H9 (cell line): ENCODE data around the gene YLPM1. TPM values are rescaled to one million over a fixed set of nuclear protein-coding genes. Genes with fewer than 3 reads are reported as not detected.
A peak's percentile ranks its signal among the peaks of the same experiment; 100 is the strongest.

Source experiments
- DNase-seq: peaks from one replicate; pipeline ENCODE4 v3.0.0-alpha.2; 2017
- H2AFZ ChIP-seq: one replicate; pipeline ENCODE4 v1.6.1; 2013; ENCODE audit warnings: mild to moderate bottlenecking, low read length, control low read depth, moderate library complexity
- H2AK5ac ChIP-seq: 2 replicates; pipeline ENCODE4 v1.6.1; 2013; ENCODE audit warnings: low read length, control low read depth, mixed read lengths; ENCODE audit not compliant: insufficient read length
- H2BK120ac ChIP-seq: one replicate; pipeline ENCODE4 v1.6.1; 2013; ENCODE audit warnings: low read depth, mild to moderate bottlenecking, low read length, control low read depth, inconsistent platforms; ENCODE audit not compliant: poor library complexity, severe bottlenecking
- H2BK12ac ChIP-seq: 2 replicates; pipeline ENCODE4 v1.6.1; 2013; ENCODE audit warnings: low read length, control low read depth, mixed read lengths, low read depth; ENCODE audit not compliant: insufficient read length
- H2BK15ac ChIP-seq: 2 replicates; pipeline ENCODE4 v1.6.1; 2013; ENCODE audit warnings: low read depth, low read length, control low read depth
- H2BK20ac ChIP-seq: one replicate; pipeline ENCODE4 v1.6.1; 2013; ENCODE audit warnings: low read depth, mild to moderate bottlenecking, low read length, control low read depth, inconsistent platforms; ENCODE audit not compliant: poor library complexity, severe bottlenecking
- H2BK5ac ChIP-seq: 2 replicates; pipeline ENCODE4 v1.6.1; 2013; ENCODE audit warnings: low read length, control low read depth, mixed read lengths; ENCODE audit not compliant: insufficient read length
- H3K14ac ChIP-seq: 2 replicates; pipeline ENCODE4 v1.6.1; 2013; ENCODE audit warnings: low read length, control low read depth; ENCODE audit not compliant: insufficient read depth
- H3K18ac ChIP-seq: 2 replicates; pipeline ENCODE4 v1.6.1; 2013; ENCODE audit warnings: low read depth, mild to moderate bottlenecking, mixed read lengths, low read length, control low read depth; ENCODE audit not compliant: insufficient read length
- H3K23ac ChIP-seq: 2 replicates; pipeline ENCODE4 v1.6.1; 2013; ENCODE audit warnings: low read length, control low read depth, mixed read lengths, low read depth; ENCODE audit not compliant: insufficient read length
- H3K23me2 ChIP-seq: 2 replicates; pipeline ENCODE4 v1.6.1; 2013; ENCODE audit warnings: low read depth, mild to moderate bottlenecking, mixed read lengths, low read length, control low read depth; ENCODE audit not compliant: insufficient read length, poor library complexity, severe bottlenecking
- H3K27ac ChIP-seq: 2 replicates; pipeline ENCODE4 v1.5.1; 2013; ENCODE audit warnings: low read length, control low read depth, mixed read lengths, low read depth; ENCODE audit not compliant: insufficient read length
- H3K27me3 ChIP-seq: 2 replicates; pipeline ENCODE4 v1.6.1; 2013; ENCODE audit warnings: low read length, control low read depth, inconsistent platforms; ENCODE audit not compliant: insufficient read depth
- H3K4ac ChIP-seq: 2 replicates; pipeline ENCODE4 v1.6.1; 2013; ENCODE audit warnings: low read depth, mild to moderate bottlenecking, control low read depth, inconsistent platforms, low read length, moderate library complexity
- H3K4me1 ChIP-seq: 2 replicates; pipeline ENCODE4 v1.6.1; 2013; ENCODE audit warnings: low read length, control low read depth, inconsistent platforms; ENCODE audit not compliant: insufficient read depth
- H3K4me2 ChIP-seq: 2 replicates; pipeline ENCODE4 v1.6.1; 2013; ENCODE audit warnings: low read length, control low read depth, mixed read lengths; ENCODE audit not compliant: insufficient read length, insufficient read depth
- H3K56ac ChIP-seq: 2 replicates; pipeline ENCODE4 v1.6.1; 2013; ENCODE audit warnings: low read depth, mild to moderate bottlenecking, mixed read lengths, low read length, control low read depth; ENCODE audit not compliant: insufficient read length
- H3K79me1 ChIP-seq: 2 replicates; pipeline ENCODE4 v1.6.1; 2013; ENCODE audit warnings: low read depth, mild to moderate bottlenecking, moderate library complexity, low read length, control low read depth, inconsistent platforms; ENCODE audit not compliant: insufficient read depth, poor library complexity, severe bottlenecking
- H3K79me2 ChIP-seq: 2 replicates; pipeline ENCODE4 v1.6.1; 2013; ENCODE audit warnings: low read length, control low read depth, inconsistent platforms; ENCODE audit not compliant: insufficient read depth
- H3K9ac ChIP-seq: 2 replicates; pipeline ENCODE4 v1.6.1; 2013; ENCODE audit warnings: low read length, control low read depth, mixed read lengths; ENCODE audit not compliant: insufficient read length; ENCODE audit errors: extremely low read depth
- H3K9me3 ChIP-seq: one replicate; pipeline ENCODE4 v1.6.1; 2013; ENCODE audit warnings: low read depth, low read length, inconsistent platforms; ENCODE audit not compliant: control insufficient read depth
- H3T11ph ChIP-seq: one replicate; pipeline ENCODE4 v1.6.1; 2013; ENCODE audit warnings: mild to moderate bottlenecking, low read length, control low read depth, inconsistent platforms
- H4K20me1 ChIP-seq: one replicate; pipeline ENCODE4 v1.6.1; 2013; ENCODE audit not compliant: control insufficient read depth, insufficient read length, insufficient read depth
- H4K5ac ChIP-seq: 2 replicates; pipeline ENCODE4 v1.6.1; 2013; ENCODE audit warnings: low read depth, mild to moderate bottlenecking, mixed read lengths, low read length, control low read depth; ENCODE audit not compliant: insufficient read length
- H4K8ac ChIP-seq: replicated peaks from 2 replicates; pipeline ENCODE4 v1.6.1; 2013; ENCODE audit warnings: low read length, control low read depth, mixed read lengths, low read depth; ENCODE audit not compliant: insufficient read length
- H4K91ac ChIP-seq: 2 replicates; pipeline ENCODE4 v1.6.1; 2013; ENCODE audit warnings: low read depth, mild to moderate bottlenecking, moderate library complexity, mixed read lengths, low read length, control low read depth; ENCODE audit not compliant: insufficient read length
- H3K27ac Mint-ChIP-seq, 3 experiments: 2 replicates in 2 of 3; 3 replicates in 1 of 3; pipeline ENCODE4 v1.8.0; 2020 to 2021; ENCODE audit warnings: mixed read lengths in 3 of 3, mild to moderate bottlenecking in 1 of 3, moderate library complexity in 1 of 3
- H3K27me3 Mint-ChIP-seq: 2 replicates; pipeline ENCODE4 v1.8.0; 2021; ENCODE audit warnings: low read depth, mild to moderate bottlenecking, moderate library complexity, mixed read lengths
- H3K36me3 Mint-ChIP-seq, 3 experiments: 2 replicates in 2 of 3; 3 replicates in 1 of 3; pipeline ENCODE4 v1.8.0; 2020 to 2021; ENCODE audit warnings: low read depth in 3 of 3, mixed read lengths in 3 of 3; ENCODE audit not compliant: insufficient read depth in 1 of 3
- H3K4me1 Mint-ChIP-seq, 2 experiments: 2 replicates each; pipeline ENCODE4 v1.8.0; 2020; ENCODE audit warnings: mixed read lengths in 2 of 2
- H3K4me3 Mint-ChIP-seq, 2 experiments: 2 replicates in 1 of 2; 3 replicates in 1 of 2; pipeline ENCODE4 v1.8.0; 2020 to 2021; ENCODE audit warnings: mild to moderate bottlenecking in 2 of 2, mixed read lengths in 2 of 2, moderate library complexity in 1 of 2
- H3K9me3 Mint-ChIP-seq, 2 experiments: 2 replicates in 1 of 2; 3 replicates in 1 of 2; pipeline ENCODE4 v1.8.0; 2020; ENCODE audit warnings: mild to moderate bottlenecking in 2 of 2, mixed read lengths in 2 of 2, moderate library complexity in 1 of 2
- CTCF ChIP-seq: fragments of 200-600 bp; sonication (generic); conservative IDR thresholded peaks from 3 replicates; pipeline ENCODE4 v1.8.0; 2021; ENCODE audit warnings: antibody characterized with exemption, mild to moderate bottlenecking
- WGBS: extraction: QIAGEN DNeasy Blood & Tissue Kit; methylation state at CpG from one replicate; pipeline ENCODE4 v1.1.7; 2013; ENCODE audit warnings: missing lambda C conversion rate, low lambda C conversion rate, mixed read lengths; ENCODE audit not compliant: insufficient read length; ENCODE audit errors: extremely low coverage; 5-methylcytosine and 5-hydroxymethylcytosine counted together
- total RNA-seq: library from RNA; stranded (reverse); gene quantifications from 2 replicates; pipeline ENCODE4 v1.2.1, GENCODE V29; 2021

YLPM1 gene
- total RNA-seq, 1 experiment from 2014 or later, result 82.2 TPM

- Histone ChIP-seq H4K20me1 (no peaks in the 10 kb centered on the region), H2AFZ (no peak overlapping the region)
Observed at GRCh38 chr14:74763803-74764531, 851 bp downstream of the YLPM1 start.

More at GRCh38 chr14:74763803-74764531, 851 bp downstream of the YLPM1 start:
- Histone ChIP-seq H3K79me1 (peaks cover 5% of the 10 kb centered on the region), H2BK20ac (no peak overlapping the region), H3K23ac (no peak overlapping the region), H3K27me3 (no peaks in the 10 kb centered on the region), H2BK5ac (no peak overlapping the region), H2BK120ac (no peak overlapping the region), H4K91ac (no peak overlapping the region), H3K4me1 (peaks cover 2% of the 10 kb centered on the region; the same call in 1 of the 2 replicates), H3K9me3 (no peaks in the 10 kb centered on the region), H3K23me2 (peaks cover 8% of the 10 kb centered on the region), H3K4me2 (peak overlapping the region; percentile 90), H2AK5ac (no peak overlapping the region), H4K5ac (no peak overlapping the region), H3K4ac (no peak overlapping the region), H3K79me2 (peaks cover 42% of the 10 kb centered on the region; the same call in 1 of the 2 replicates), H3K9ac (peak overlapping the region; percentile 86), H3K18ac (no peak overlapping the region), H3K27ac (no peak overlapping the region), H3K14ac (peak overlapping the region; percentile 96), H2BK15ac (no peak overlapping the region), H3T11ph (no peak overlapping the region), H3K56ac (no peak overlapping the region), H4K8ac (no peak overlapping the region), H2BK12ac (no peak overlapping the region)
- H3K4me1 Mint-ChIP-seq, result peaks cover 37 to 42% of the 10 kb centered on the region in 2 experiments
- no CpG with 5 or more reads among the region's 19 CpGs for WGBS
- DNase-seq, result peak; percentile 27
- H3K27ac Mint-ChIP-seq, result peak overlapping the region in 2 of 3 experiments; percentile 92 to 95; a peak in 6 of 7 replicates
- no peak for TF ChIP-seq CTCF
- peak overlapping the region; percentile 96 for H3K4me3 Mint-ChIP-seq
- peaks cover 5 to 24% (median 16%) of the 10 kb centered on the region in 3 experiments for H3K36me3 Mint-ChIP-seq
- H3K27me3 Mint-ChIP-seq, result no peaks in the 10 kb centered on the region; the same call in none of the 2 replicates
- H3K9me3 Mint-ChIP-seq, result no peaks in the 10 kb centered on the region; a peak in 1 of 5 replicates
